GM12878 (cell line): Measurements from ENCODE around the gene CHRM4. TPM values are rescaled to one million over a fixed set of nuclear protein-coding genes. Genes with fewer than 3 reads are reported as not detected.

ENCODE experiments used
- ATAC-seq: fragments of 200-7000 bp; cut with Tn5 transposase; 3 replicates; pipeline ENCODE4 v1.9.1; 2020; ENCODE audit warnings: mild to moderate bottlenecking, moderate library complexity
- BruUV-seq: library from RNA; stranded (reverse); fragments of 400-500 nt; replicated peaks from 2 replicates; lab custom pipeline; 2021; lab: Mats Ljungman, UMichigan
- CTCF ChIA-PET: fragments of 300-600 bp; sonication (Branson Sonifier 250); formaldehyde crosslinking; extraction: SDS; loops from one replicate; lab custom pipeline; 2021; ENCODE audit warnings: inconsistent platforms; lab: Yijun Ruan, JAX
- POLR2A ChIA-PET: fragments of 350-600 bp; formaldehyde crosslinking; extraction: SDS; loops from one replicate; lab custom pipeline; 2021; ENCODE audit warnings: inconsistent platforms; lab: Charles Lee
- RAD21 ChIA-PET: fragments of 300-600 bp; sonication (Branson Sonifier 250); formaldehyde crosslinking; loops from one replicate; lab custom pipeline; 2023; ENCODE audit warnings: antibody characterized with exemption; ENCODE audit not compliant: unreplicated experiment; lab: Charles Lee
- SMC1A ChIA-PET: fragments of 300-600 bp; sonication (Branson Sonifier 250); formaldehyde crosslinking; loops from one replicate; lab custom pipeline; 2023; ENCODE audit not compliant: unreplicated experiment, uncharacterized antibody; lab: Charles Lee
- DNase-seq: peaks from one replicate; pipeline ENCODE4 v3.0.0-alpha.2; 2011; ENCODE audit warnings: low read depth, low spot score
- FAIRE-seq: peaks from 3 replicates; lab custom pipeline; 2011; peaks lifted over from hg19 to GRCh38; lab: Jason Lieb, UNC
- H2AFZ ChIP-seq: 2 replicates; pipeline ENCODE4 v1.6.0; 2011; ENCODE audit warnings: low read depth, low read length, control low read depth; ENCODE audit not compliant: control insufficient read depth
- H3K27ac ChIP-seq: 2 replicates; pipeline ENCODE4 v1.5.1; 2011; ENCODE audit warnings: control low read depth; ENCODE audit not compliant: control insufficient read depth, insufficient read depth
- H3K27me3 ChIP-seq, 2 experiments: replicated peaks in 1 of 2; 2 replicates each; pipeline versions ENCODE4 v1.6.0 to v1.6.1; 2011; ENCODE audit warnings: low read length in 1 of 2; ENCODE audit not compliant: control insufficient read depth in 2 of 2, insufficient read depth in 2 of 2
- H3K36me3 ChIP-seq, 2 experiments: 2 replicates each; pipeline ENCODE4 v1.5.1; 2011; ENCODE audit warnings: low read length in 1 of 2; ENCODE audit not compliant: control insufficient read depth in 2 of 2, insufficient read depth in 2 of 2
- H3K4me1 ChIP-seq: 2 replicates; pipeline ENCODE4 v1.6.1; 2011; ENCODE audit warnings: mild to moderate bottlenecking, low read length, moderate library complexity, mixed read lengths; ENCODE audit not compliant: control insufficient read depth, insufficient read depth
- H3K4me2 ChIP-seq: 2 replicates; pipeline ENCODE4 v1.6.0; 2011; ENCODE audit warnings: control low read depth; ENCODE audit not compliant: control insufficient read depth, insufficient read depth
- H3K4me3 ChIP-seq: fragments of 200-600 bp; sonication (generic); 2 replicates; pipeline ENCODE4 v1.5.1; 2016
- H3K79me2 ChIP-seq: 2 replicates; pipeline ENCODE4 v1.6.0; 2011; ENCODE audit warnings: low read length; ENCODE audit not compliant: control insufficient read depth, insufficient read depth
- H3K9ac ChIP-seq: 2 replicates; pipeline ENCODE4 v1.8.0; 2011; ENCODE audit warnings: low read length, control low read depth, mixed read lengths; ENCODE audit not compliant: control insufficient read depth, insufficient read depth
- H3K9me3 ChIP-seq: replicated peaks from 3 replicates; pipeline ENCODE4 v1.5.1; 2011; ENCODE audit warnings: mild to moderate bottlenecking, low read length; ENCODE audit not compliant: control insufficient read depth, insufficient read depth
- H4K20me1 ChIP-seq: 2 replicates; pipeline ENCODE4 v1.6.0; 2011; ENCODE audit not compliant: control insufficient read depth, insufficient read depth
- BCL3 ChIP-seq: IDR thresholded peaks from 2 replicates; pipeline ENCODE4 v1.6.1; 2011; ENCODE audit warnings: borderline replicate concordance, low read depth, mild to moderate bottlenecking, moderate library complexity, low read length; ENCODE audit not compliant: insufficient read depth, poor library complexity, severe bottlenecking
- CBFB ChIP-seq: IDR thresholded peaks from 2 replicates; pipeline ENCODE4 v1.6.1; 2016; ENCODE audit warnings: antibody characterized with exemption, low read depth
- CHD1 ChIP-seq: IDR thresholded peaks from 2 replicates; pipeline ENCODE4 v1.6.1; 2012; ENCODE audit warnings: low read depth, low read length, improper control_type of control experiment
- PKNOX1 ChIP-seq: fragments of 450-650 bp; IDR thresholded peaks from 2 replicates; pipeline ENCODE4 v1.6.1; 2016; ENCODE audit warnings: mild to moderate bottlenecking
- RELA ChIP-seq: fragments of 450-650 bp; IDR thresholded peaks from 2 replicates; pipeline ENCODE4 v1.8.0; 2014; ENCODE audit warnings: borderline replicate concordance; ENCODE audit not compliant: partially characterized antibody
- RUNX3 ChIP-seq: IDR thresholded peaks from 2 replicates; pipeline ENCODE4 v1.6.1; 2012; ENCODE audit warnings: low read length, inconsistent platforms
- SRF ChIP-seq, 2 experiments: IDR thresholded peaks; 2 replicates each; pipeline ENCODE4 v1.6.1; 2011; ENCODE audit warnings: low read depth in 2 of 2, low read length in 2 of 2, mild to moderate bottlenecking in 1 of 2, moderate library complexity in 1 of 2
- YBX1 ChIP-seq: fragments of 450-650 bp; IDR thresholded peaks from 2 replicates; pipeline ENCODE4 v1.6.1; 2016; ENCODE audit warnings: antibody characterized with exemption
- ZBTB4 ChIP-seq: fragments of 450-650 bp; formaldehyde crosslinking; IDR thresholded peaks from 2 replicates; pipeline ENCODE4 v1.4.0; 2022; ENCODE audit warnings: mild to moderate bottlenecking, moderate library complexity
- WGBS: methylation state at CpG from one replicate; pipeline ENCODE4 v1.1.6; 2016; ENCODE audit warnings: low lambda C conversion rate; ENCODE audit not compliant: insufficient replicate concordance, insufficient coverage; ENCODE audit errors: missing lambda C conversion rate; 5-methylcytosine and 5-hydroxymethylcytosine counted together
- in situ Hi-C: fragments of 300-500 bp; cut with MboI; formaldehyde crosslinking; loops from 9 replicates; pipeline ENCODE4 v1.14.3; 2018; ENCODE audit warnings: mixed read lengths
- intact Hi-C: fragments of 100-400 bp; cut with micrococcal nuclease; formaldehyde crosslinking; loops from one replicate; pipeline ENCODE4 v1.14.2; 2022; ENCODE audit not compliant: unreplicated experiment
- polyA plus RNA-seq, 11 experiments: library from polyadenylated mRNA; depleted of rRNA in 4 of 11; unstranded in 6 of 11; stranded (reverse) in 5 of 11; fragments of >200 nt; fragmentation: Nextera tagmentation in 4 of 11; fragmentation: Illumina TruSeq in 1 of 11; extraction: Ambion mirVana in 4 of 11; extraction: Trizol in 1 of 11; gene quantifications; 1 replicate in 1 of 11; 2 replicates in 10 of 11; pipeline versions ENCODE4 v1.2.1 to v1.2.3, GENCODE V29; 2011 to 2016; ENCODE audit warnings: inconsistent platforms in 2 of 11, missing spikeins in 2 of 11, low read depth in 1 of 11
- total RNA-seq, 4 experiments: library from RNA; depleted of rRNA in 3 of 4; stranded (reverse); fragments of >200 nt in 3 of 4; fragmentation: Illumina TruSeq in 1 of 4; extraction: Trizol in 1 of 4; gene quantifications; 2 replicates each; pipeline versions ENCODE4 v1.2.1 to v1.2.3, GENCODE V29; 2013 to 2021

CHRM4 gene
- total and polyA plus RNA-seq, 10 of the 15 experiments (the other 5 are each of a cell fraction or from before 2014, with no cell fraction given): 0.12 to 0.23 (median 0.13) TPM; not detected in 7

- no peak for FAIRE-seq
- POLR2A ChIA-PET: no interaction called here
- peaks cover 3% of the 10 kb centered on the region; the same call in 1 of the 2 replicates for H3K4me1 ChIP-seq
- no peak for ATAC-seq
- RAD21 ChIA-PET: no interaction called here
- in situ Hi-C loops (loop anchor here (10.0 kb wide), 1 partner anchor 137 kb away; no protein-coding TSS in a partner anchor), intact Hi-C loops (no loop called here)
- 96% methylated on average over 15 of the region's 19 CpGs for WGBS
- DNase-seq: no peak
- H4K20me1 ChIP-seq: no peaks in the 10 kb centered on the region
- SMC1A ChIA-PET: no interaction called here
- CTCF ChIA-PET: interaction anchor here (0.6 to 1.3 kb wide), 2 partner anchors 9 to 92 kb away, joined by 3 to 5 read pairs; no protein-coding TSS in a partner anchor
- no peak overlapping the region for H3K9ac ChIP-seq
- peaks cover 0 to 18% of the 10 kb centered on the region in 2 experiments; a peak in 3 of 4 replicates for H3K36me3 ChIP-seq
- TF ChIP-seq PKNOX1 (no peak), YBX1 (no peak), RUNX3 (no peak)
- no peak overlapping the region for H2AFZ ChIP-seq
- H3K9me3 ChIP-seq: no peaks in the 10 kb centered on the region
- no peak overlapping the region for H3K27ac ChIP-seq
- no peaks in the 10 kb centered on the region for H3K79me2 ChIP-seq
- H3K27me3 ChIP-seq: no peaks in the 10 kb centered on the region
- BruUV-seq: no TSS peak
- H3K4me3 ChIP-seq: no peak overlapping the region
- H3K4me2 ChIP-seq: no peak overlapping the region
These were observed 6.0 kb upstream of the CHRM4 start for GRCh38 chr11:46397526-46397925.

- BruUV-seq: no TSS peak
- ChIA-PET CTCF (interaction anchor here (1.1 to 6.7 kb wide), 4 partner anchors 97 to 142 kb away, joined by 4 to 94 read pairs (median 10); no protein-coding TSS in a partner anchor), POLR2A (no interaction called here), RAD21 (interaction anchor here (2.1 kb wide), 1 partner anchor 58 kb away, joined by 8 read pairs; no protein-coding TSS in a partner anchor), SMC1A (interaction anchor here (1.6 kb wide), 1 partner anchor 135 kb away, joined by 8 read pairs; no protein-coding TSS in a partner anchor)
- Histone ChIP-seq H3K27ac (no peak overlapping the region), H3K4me1 (peaks cover 6% of the 10 kb centered on the region), H3K36me3 (peaks cover 0 to 13% of the 10 kb centered on the region in 2 experiments; a peak in 3 of 4 replicates), H3K79me2 (no peaks in the 10 kb centered on the region), H3K4me3 (no peak overlapping the region), H4K20me1 (no peaks in the 10 kb centered on the region), H3K27me3 (peaks cover 7 to 10% of the 10 kb centered on the region in 2 experiments), H3K4me2 (no peak overlapping the region), H3K9me3 (no peaks in the 10 kb centered on the region), H3K9ac (no peak overlapping the region), H2AFZ (no peak overlapping the region)
- 53% methylated on average over 4 of the region's 4 CpGs for WGBS
- in situ Hi-C loops (loop anchor here (10.0 kb wide), 1 partner anchor 141 kb away; no protein-coding TSS in a partner anchor), intact Hi-C loops (no loop called here)
- FAIRE-seq: no peak
- no peak for DNase-seq
- ATAC-seq: no peak
- TF ChIP-seq CBFB (no peak), SRF (IDR thresholded peaks at IDR 0.05; ENCODE audit: low read depth in 2 of 2, low read length in 2 of 2) (no peak), ZBTB4 (CRISPR knock-in tag) (no peak), BCL3 (no peak), RELA (no peak), CHD1 (no peak)
These were observed 2.2 kb upstream of the CHRM4 start for GRCh38 chr11:46393759-46394158.
